SU-DHL-6 (cell line): ENCODE results near the gene NUDCD2.

Experiments used
- H2AFZ ChIP-seq: fragments of 200-600 bp; sonication (generic); 2 replicates; pipeline ENCODE4 v1.6.1; 2014; ENCODE audit warnings: low read depth, mild to moderate bottlenecking, moderate library complexity, mixed read lengths, antibody characterized with exemption, low read length; ENCODE audit not compliant: severe bottlenecking
- H3F3A ChIP-seq: fragments of 200-600 bp; shearing (Covaris generic); 2 replicates; pipeline ENCODE4 v1.6.0; 2016; ENCODE audit warnings: antibody characterized with exemption, mild to moderate bottlenecking; ENCODE audit not compliant: insufficient read depth
- H3K27ac ChIP-seq: fragments of 200-600 bp; sonication (generic); 2 replicates; pipeline ENCODE4 v1.5.1; 2016; ENCODE audit warnings: low read depth, mild to moderate bottlenecking, low read length, moderate library complexity, mixed read lengths
- H3K27me3 ChIP-seq: fragments of 200-600 bp; sonication (generic), shearing (Covaris generic); 2 replicates; pipeline ENCODE4 v1.6.0; 2014; ENCODE audit warnings: mild to moderate bottlenecking, low read length
- H3K36me3 ChIP-seq: fragments of 200-600 bp; sonication (generic); 2 replicates; pipeline ENCODE4 v1.6.1; 2014; ENCODE audit warnings: mild to moderate bottlenecking, low read length, mixed read lengths
- H3K4me2 ChIP-seq: fragments of 300-600, 200-600 bp; shearing (Covaris generic), sonication (generic); 2 replicates; pipeline ENCODE4 v1.6.0; 2014; ENCODE audit warnings: low read length, low read depth, mild to moderate bottlenecking; ENCODE audit not compliant: poor library complexity, severe bottlenecking
- H3K4me3 ChIP-seq: fragments of 200-600 bp; sonication (generic); 2 replicates; pipeline ENCODE4 v1.5.1; 2014; ENCODE audit warnings: antibody characterized with exemption, low read length, mild to moderate bottlenecking, mixed read lengths; ENCODE audit not compliant: insufficient read depth, poor library complexity, severe bottlenecking
- H3K79me2 ChIP-seq: fragments of 200-600 bp; sonication (generic); 2 replicates; pipeline ENCODE4 v1.6.1; 2014; ENCODE audit warnings: mild to moderate bottlenecking, low read length, moderate library complexity; ENCODE audit not compliant: insufficient read depth
- H3K9ac ChIP-seq: fragments of 200-600 bp; sonication (generic); 2 replicates; pipeline ENCODE4 v1.7.0; 2014; ENCODE audit warnings: mild to moderate bottlenecking, low read length
- H3K9me2 ChIP-seq: fragments of 200-600 bp; sonication (generic); replicated peaks from 2 replicates; pipeline ENCODE4 v1.6.1; 2014; ENCODE audit warnings: low read length; ENCODE audit not compliant: insufficient read depth
- H3K9me3 ChIP-seq: fragments of 200-600 bp; sonication (generic); 2 replicates; pipeline ENCODE4 v1.6.1; 2014; ENCODE audit warnings: low read length, mixed read lengths; ENCODE audit not compliant: insufficient read depth
- H4K20me1 ChIP-seq: fragments of 200-600 bp; sonication (generic); 2 replicates; pipeline ENCODE4 v1.6.1; 2014; ENCODE audit warnings: low read depth, mild to moderate bottlenecking, antibody characterized with exemption, low read length, moderate library complexity, mixed read lengths
- EZH2phosphoT487 ChIP-seq: fragments of 200-600 bp; sonication (generic), shearing (Covaris generic); conservative IDR thresholded peaks from 2 replicates; pipeline ENCODE4 v1.6.1; 2018; ENCODE audit warnings: mild to moderate bottlenecking, antibody characterized with exemption, low read length, moderate library complexity, mixed read lengths
- TF ChIP-seq, protein P1 (sequence below): fragments of 200-600 bp; sonication (generic); IDR thresholded peaks from one replicate; pipeline ENCODE4 v1.5.1; 2017; ENCODE audit warnings: antibody characterized with exemption, mild to moderate bottlenecking, low read length, moderate library complexity; ENCODE audit not compliant: insufficient read depth, poor library complexity, severe bottlenecking

Gene NUDCD2

DNA sequence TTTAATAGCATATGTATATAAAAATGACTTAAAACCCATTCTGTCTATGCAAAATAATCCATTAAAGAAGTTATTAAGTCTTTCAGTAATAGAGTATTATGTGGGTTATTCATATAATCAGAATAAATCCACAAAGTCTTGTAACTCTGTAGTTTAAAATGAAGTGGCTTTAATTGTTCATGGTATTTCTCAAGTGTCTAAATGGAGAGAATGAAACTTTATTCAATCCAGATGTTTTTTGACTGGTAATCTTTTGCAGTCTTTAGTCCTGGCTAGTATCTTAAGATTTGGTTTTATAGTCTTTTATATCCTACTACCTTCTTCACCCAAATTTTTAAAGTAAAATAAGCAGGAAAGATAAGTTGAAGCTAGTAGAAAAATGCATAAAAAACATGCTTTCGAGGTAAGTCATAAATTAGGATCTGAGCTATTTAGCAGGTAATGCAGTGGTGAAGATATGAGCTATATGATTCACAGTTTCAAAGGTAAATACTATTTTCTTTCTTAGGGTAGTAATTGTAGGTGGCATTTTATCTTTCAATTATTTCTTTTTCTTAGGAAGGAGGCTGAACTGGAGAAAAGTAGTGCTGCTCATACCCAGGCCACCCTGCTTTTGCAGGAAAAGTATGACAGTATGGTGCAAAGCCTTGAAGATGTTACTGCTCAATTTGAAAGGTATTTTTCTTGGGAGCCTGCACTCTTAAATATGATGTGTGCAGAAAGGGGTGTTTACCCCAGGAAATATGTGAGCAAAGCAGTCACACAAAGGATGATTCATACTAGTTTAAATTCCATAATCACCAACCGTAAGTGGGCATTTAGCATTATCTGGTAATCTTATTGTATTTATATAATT, 18.5 kb upstream of the NUDCD2 start:
- TF ChIP-seq, protein P1, sequence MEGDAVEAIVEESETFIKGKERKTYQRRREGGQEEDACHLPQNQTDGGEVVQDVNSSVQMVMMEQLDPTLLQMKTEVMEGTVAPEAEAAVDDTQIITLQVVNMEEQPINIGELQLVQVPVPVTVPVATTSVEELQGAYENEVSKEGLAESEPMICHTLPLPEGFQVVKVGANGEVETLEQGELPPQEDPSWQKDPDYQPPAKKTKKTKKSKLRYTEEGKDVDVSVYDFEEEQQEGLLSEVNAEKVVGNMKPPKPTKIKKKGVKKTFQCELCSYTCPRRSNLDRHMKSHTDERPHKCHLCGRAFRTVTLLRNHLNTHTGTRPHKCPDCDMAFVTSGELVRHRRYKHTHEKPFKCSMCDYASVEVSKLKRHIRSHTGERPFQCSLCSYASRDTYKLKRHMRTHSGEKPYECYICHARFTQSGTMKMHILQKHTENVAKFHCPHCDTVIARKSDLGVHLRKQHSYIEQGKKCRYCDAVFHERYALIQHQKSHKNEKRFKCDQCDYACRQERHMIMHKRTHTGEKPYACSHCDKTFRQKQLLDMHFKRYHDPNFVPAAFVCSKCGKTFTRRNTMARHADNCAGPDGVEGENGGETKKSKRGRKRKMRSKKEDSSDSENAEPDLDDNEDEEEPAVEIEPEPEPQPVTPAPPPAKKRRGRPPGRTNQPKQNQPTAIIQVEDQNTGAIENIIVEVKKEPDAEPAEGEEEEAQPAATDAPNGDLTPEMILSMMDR, result no peak
- no peak for TF ChIP-seq EZH2phosphoT487
- Histone ChIP-seq H3F3A (peaks cover 7% of the 10 kb centered on the region; the same call in 1 of the 2 replicates), H3K4me2 (no peak overlapping the region), H2AFZ (no peak overlapping the region), H3K9ac (no peak overlapping the region), H4K20me1 (no peaks in the 10 kb centered on the region), H3K79me2 (no peaks in the 10 kb centered on the region), H3K9me2 (no peaks in the 10 kb centered on the region), H3K4me3 (no peak overlapping the region), H3K27ac (no peak overlapping the region), H3K9me3 (no peaks in the 10 kb centered on the region), H3K36me3 (peaks cover 72% of the 10 kb centered on the region), H3K27me3 (no peaks in the 10 kb centered on the region)

DNA sequence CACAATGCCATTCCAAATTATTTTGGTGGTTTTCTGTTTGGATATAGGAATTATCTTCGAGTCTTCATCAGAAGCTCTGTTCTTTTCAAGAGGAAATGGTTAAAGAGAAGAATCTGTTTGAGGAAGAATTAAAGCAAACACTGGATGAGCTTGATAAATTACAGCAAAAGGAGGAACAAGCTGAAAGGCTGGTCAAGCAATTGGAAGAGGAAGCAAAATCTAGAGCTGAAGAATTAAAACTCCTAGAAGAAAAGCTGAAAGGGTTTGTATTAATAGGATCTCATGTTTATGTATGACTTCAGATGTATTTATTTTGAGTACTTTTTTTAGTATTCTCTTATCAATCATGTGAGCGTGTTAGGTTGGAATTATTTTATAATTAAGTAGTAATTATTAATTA, 15.5 kb upstream of the NUDCD2 start:
- Histone ChIP-seq H3K4me3 (no peak overlapping the region), H3K9me3 (no peaks in the 10 kb centered on the region), H3K36me3 (peaks cover 80% of the 10 kb centered on the region), H3K9ac (no peak overlapping the region), H2AFZ (no peak overlapping the region), H3K27ac (no peak overlapping the region), H3K9me2 (no peaks in the 10 kb centered on the region), H3K27me3 (no peaks in the 10 kb centered on the region), H3F3A (peaks cover 4% of the 10 kb centered on the region; the same call in 1 of the 2 replicates), H3K4me2 (no peak overlapping the region), H3K79me2 (no peaks in the 10 kb centered on the region), H4K20me1 (no peaks in the 10 kb centered on the region)
- TF ChIP-seq, protein P1, result no peak
- no peak for TF ChIP-seq EZH2phosphoT487

DNA sequence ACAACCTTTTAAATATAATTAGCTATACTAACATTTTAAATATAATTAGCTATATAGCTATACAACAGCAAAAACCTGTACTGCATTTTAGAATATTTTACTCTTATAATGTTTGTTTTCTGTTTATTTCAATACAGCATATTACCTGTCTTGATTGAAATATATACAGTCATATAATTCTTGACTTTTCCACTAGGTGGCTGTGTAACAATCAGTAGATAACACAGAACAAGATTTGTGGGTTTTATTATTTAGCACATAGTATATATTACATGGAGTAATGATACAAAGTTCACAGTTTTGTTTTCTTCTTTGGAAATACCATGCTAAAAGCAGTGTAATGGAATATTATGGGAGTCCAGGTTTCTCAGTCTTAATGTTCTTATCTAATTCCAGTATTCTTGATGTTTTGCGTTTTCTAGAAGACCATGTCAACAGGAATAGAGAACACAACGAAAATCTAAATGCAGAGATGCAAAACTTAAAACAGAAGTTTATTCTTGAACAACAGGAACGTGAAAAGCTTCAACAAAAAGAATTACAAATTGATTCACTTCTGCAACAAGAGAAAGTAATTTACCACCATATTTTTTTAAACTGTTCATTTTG, 13.8 kb upstream of the NUDCD2 start:
- H3K36me3 ChIP-seq, result peaks cover 67% of the 10 kb centered on the region

More for the DNA sequence above, 13.8 kb upstream of the NUDCD2 start:
- Histone ChIP-seq H3K27me3 (no peaks in the 10 kb centered on the region), H3K9me3 (no peaks in the 10 kb centered on the region), H3K27ac (no peak overlapping the region), H3K9ac (no peak overlapping the region), H3K4me3 (no peak overlapping the region), H3F3A (peaks cover 4% of the 10 kb centered on the region; the same call in 1 of the 2 replicates), H2AFZ (no peak overlapping the region), H4K20me1 (no peaks in the 10 kb centered on the region), H3K9me2 (no peaks in the 10 kb centered on the region), H3K79me2 (no peaks in the 10 kb centered on the region), H3K4me2 (no peak overlapping the region)
- TF ChIP-seq, protein P1, result no peak
- TF ChIP-seq EZH2phosphoT487, result no peak
